ENCODE results near the gene GPC5. TPM values are rescaled to one million over a fixed set of nuclear protein-coding genes. Genes with fewer than 3 reads are reported as not detected.

GPC5 gene
- total and polyA plus RNA-seq, 2 donors = 0.25 to 0.28 TPM

DNA sequence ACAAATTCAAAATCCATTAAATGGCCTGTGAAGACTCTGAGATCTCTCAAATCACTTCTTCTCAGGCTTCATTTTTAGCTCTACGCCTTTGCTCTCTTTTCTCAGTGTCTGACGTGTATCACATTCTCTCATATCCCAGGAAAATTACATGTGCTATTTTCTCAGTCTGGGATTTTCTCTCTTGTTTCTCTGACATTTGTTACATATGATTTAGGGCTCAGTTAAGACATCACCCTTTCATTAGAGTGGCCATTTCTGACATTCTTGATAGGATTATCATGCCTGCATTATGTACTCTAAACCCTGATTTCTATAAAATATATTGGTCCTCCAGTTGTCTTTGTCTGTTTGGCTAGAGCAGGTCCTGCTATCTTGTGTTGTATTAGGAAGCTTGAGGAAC is 136.6 kb downstream of the GPC5 start:
- no peak overlapping the region for H3K4me3 ChIP-seq (ENCODE audit: low read length in 2 of 2)
- no peaks in the 10 kb centered on the region for H3K27me3 ChIP-seq (ENCODE audit: control insufficient read depth in 2 of 2, insufficient read depth in 1 of 2, low read length in 1 of 2)
- H3K4me1 ChIP-seq (ENCODE audit: control insufficient read depth in 2 of 2, insufficient read depth in 2 of 2, low read length in 2 of 2) = no peaks in the 10 kb centered on the region
- H3K9me3 ChIP-seq (ENCODE audit: control insufficient read depth in 2 of 2, insufficient read depth in 1 of 2, low read length in 1 of 2) = no peaks in the 10 kb centered on the region
- no peak overlapping the region for H3K27ac ChIP-seq (ENCODE audit: low read depth in 1 of 2, low read length in 1 of 2)
- no peak for DNase-seq (ENCODE audit: low read depth in 6 of 9, low spot score in 9 of 9)
- WGBS = 95% methylated on average over 2 of the region's 2 CpGs
- no peaks in the 10 kb centered on the region for H3K36me3 ChIP-seq (ENCODE audit: control insufficient read depth in 2 of 2, insufficient read depth in 2 of 2, low read length in 1 of 2)

DNA sequence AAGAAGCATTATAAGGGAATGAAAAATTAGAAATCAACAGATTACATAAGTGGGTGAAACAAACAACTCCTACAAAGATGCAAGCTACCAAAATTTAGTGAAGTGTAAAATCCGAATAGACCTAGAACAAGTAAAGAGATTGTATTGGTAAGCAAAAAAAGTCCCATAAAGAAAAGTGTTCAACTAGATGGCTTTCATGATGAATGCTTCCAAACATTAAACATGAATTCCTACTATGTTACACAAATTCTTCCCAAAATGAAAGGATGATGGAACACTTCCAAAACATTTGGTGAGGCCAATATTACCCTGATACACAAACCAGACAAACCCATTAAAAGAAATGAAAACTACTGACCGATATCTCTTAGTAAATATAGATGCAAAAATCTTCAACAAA is 139.0 kb downstream of the GPC5 start:
- DNase-seq (ENCODE audit: low read depth in 6 of 9, low spot score in 9 of 9) = no peak
- Histone ChIP-seq H3K4me3 (ENCODE audit: low read length in 2 of 2) (no peak overlapping the region), H3K4me1 (ENCODE audit: control insufficient read depth in 2 of 2, insufficient read depth in 2 of 2, low read length in 2 of 2) (no peaks in the 10 kb centered on the region), H3K9me3 (ENCODE audit: control insufficient read depth in 2 of 2, insufficient read depth in 1 of 2, low read length in 1 of 2) (no peaks in the 10 kb centered on the region), H3K36me3 (ENCODE audit: control insufficient read depth in 2 of 2, insufficient read depth in 2 of 2, low read length in 1 of 2) (no peaks in the 10 kb centered on the region), H3K27ac (ENCODE audit: low read depth in 1 of 2, low read length in 1 of 2) (no peak overlapping the region), H3K27me3 (ENCODE audit: control insufficient read depth in 2 of 2, insufficient read depth in 1 of 2, low read length in 1 of 2) (no peaks in the 10 kb centered on the region)
- WGBS = 93% methylated on average over 2 of the region's 2 CpGs

DNA sequence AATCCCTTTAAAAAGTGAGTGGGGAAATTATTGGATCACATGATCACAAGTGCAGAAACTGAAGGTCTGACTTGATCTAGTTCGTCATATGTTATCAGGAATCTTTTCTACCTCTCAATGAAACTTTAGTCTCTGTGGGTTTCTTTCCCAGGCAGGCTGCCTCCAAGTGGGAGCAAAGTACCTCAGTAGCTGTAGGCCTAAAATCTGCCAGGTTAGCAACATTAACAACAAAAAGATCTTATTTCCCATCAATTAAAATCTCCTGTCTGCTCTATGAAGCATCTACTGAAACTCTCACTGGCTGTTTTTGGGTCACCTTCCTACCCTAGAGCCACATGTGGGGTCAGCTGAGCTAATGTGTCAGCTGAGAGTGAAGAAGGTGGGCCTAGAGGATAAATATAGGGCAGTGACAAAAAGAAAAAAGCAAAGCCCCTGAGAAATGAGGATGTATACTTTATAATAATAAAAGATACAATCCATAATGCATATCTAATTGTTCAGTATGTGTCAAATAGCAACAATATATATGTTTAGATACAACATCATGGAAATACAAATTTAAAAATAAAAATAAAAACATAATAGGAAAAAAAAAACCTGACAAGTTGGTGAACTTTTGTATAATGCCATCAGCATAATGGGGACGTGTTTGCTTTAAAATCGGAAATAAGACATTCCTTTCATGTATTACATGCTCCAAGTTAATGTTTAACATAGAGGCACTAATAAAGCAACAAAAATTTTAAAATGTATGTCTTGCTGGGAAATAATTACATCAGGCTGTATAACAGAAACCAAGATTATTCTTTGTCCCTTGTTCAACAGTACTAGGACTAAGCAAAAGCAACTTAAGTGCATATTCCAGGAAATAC is 141.1 kb downstream of the GPC5 start:
- Histone ChIP-seq H3K4me3 (ENCODE audit: low read length in 2 of 2) (no peak overlapping the region), H3K36me3 (ENCODE audit: control insufficient read depth in 2 of 2, insufficient read depth in 2 of 2, low read length in 1 of 2) (no peaks in the 10 kb centered on the region), H3K9me3 (ENCODE audit: control insufficient read depth in 2 of 2, insufficient read depth in 1 of 2, low read length in 1 of 2) (no peaks in the 10 kb centered on the region), H3K4me1 (ENCODE audit: control insufficient read depth in 2 of 2, insufficient read depth in 2 of 2, low read length in 2 of 2) (no peaks in the 10 kb centered on the region), H3K27ac (ENCODE audit: low read depth in 1 of 2, low read length in 1 of 2) (no peak overlapping the region), H3K27me3 (ENCODE audit: control insufficient read depth in 2 of 2, insufficient read depth in 1 of 2, low read length in 1 of 2) (no peaks in the 10 kb centered on the region)
- no peak for DNase-seq (ENCODE audit: low read depth in 6 of 9, low spot score in 9 of 9)
- 94% methylated on average over 3 of the region's 3 CpGs for WGBS

DNA sequence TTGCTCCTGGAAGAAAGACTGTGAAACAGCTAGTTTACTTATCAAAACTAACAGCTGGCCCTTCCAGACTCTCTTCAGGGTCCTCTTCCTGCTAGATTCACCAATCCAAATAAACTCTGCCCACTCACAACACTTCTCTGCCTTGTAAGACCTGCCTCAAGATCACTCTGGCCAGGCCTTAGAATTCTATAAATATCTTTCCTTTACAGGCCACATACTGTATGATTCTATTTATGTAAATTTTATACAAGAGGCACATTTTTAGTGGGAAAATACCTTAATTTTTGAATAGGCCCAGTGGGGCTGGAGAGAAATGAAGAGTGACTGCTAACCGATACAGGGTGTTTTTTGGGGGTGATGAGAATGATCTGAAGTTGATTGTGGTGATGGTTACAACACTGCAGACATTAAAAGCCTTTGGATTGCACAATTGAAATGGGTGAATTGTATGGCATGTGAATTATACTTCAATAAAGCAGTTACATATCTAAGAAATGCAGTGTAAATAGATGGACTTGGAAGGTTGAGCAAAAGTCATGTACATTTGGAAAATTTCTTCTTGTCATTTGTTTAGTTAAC is 141.8 kb downstream of the GPC5 start:
- Histone ChIP-seq H3K4me3 (ENCODE audit: low read length in 2 of 2) (no peak overlapping the region), H3K27me3 (ENCODE audit: control insufficient read depth in 2 of 2, insufficient read depth in 1 of 2, low read length in 1 of 2) (no peaks in the 10 kb centered on the region), H3K27ac (ENCODE audit: low read depth in 1 of 2, low read length in 1 of 2) (no peak overlapping the region), H3K36me3 (ENCODE audit: control insufficient read depth in 2 of 2, insufficient read depth in 2 of 2, low read length in 1 of 2) (no peaks in the 10 kb centered on the region), H3K4me1 (ENCODE audit: control insufficient read depth in 2 of 2, insufficient read depth in 2 of 2, low read length in 2 of 2) (no peaks in the 10 kb centered on the region), H3K9me3 (ENCODE audit: control insufficient read depth in 2 of 2, insufficient read depth in 1 of 2, low read length in 1 of 2) (no peaks in the 10 kb centered on the region)
- WGBS = 93% methylated on average over 1 of the region's 1 CpG
- DNase-seq (ENCODE audit: low read depth in 6 of 9, low spot score in 9 of 9) = no peak

DNA sequence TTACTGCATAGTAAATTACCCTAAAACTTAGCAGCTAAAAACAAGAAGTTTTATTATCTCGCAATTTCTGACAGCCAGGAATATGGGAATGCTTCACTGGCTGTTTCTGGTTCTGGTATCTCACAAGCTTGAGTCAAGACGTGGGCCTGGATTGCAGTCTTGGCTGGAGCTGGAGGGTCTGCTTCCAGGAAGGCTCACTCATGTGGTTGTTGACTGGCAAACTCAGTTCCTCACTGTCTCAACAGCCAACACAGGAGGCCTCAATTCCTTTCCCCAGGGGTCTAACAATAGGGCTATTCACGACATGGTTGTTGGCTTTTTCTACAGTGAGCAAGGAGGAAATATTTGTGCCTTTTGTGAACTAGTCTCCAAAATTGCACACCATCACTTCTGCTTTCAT is 146.3 kb downstream of the GPC5 start:
- Histone ChIP-seq H3K4me1 (ENCODE audit: control insufficient read depth in 2 of 2, insufficient read depth in 2 of 2, low read length in 2 of 2) (no peaks in the 10 kb centered on the region), H3K36me3 (ENCODE audit: control insufficient read depth in 2 of 2, insufficient read depth in 2 of 2, low read length in 1 of 2) (no peaks in the 10 kb centered on the region), H3K27ac (ENCODE audit: low read depth in 1 of 2, low read length in 1 of 2) (no peak overlapping the region), H3K27me3 (ENCODE audit: control insufficient read depth in 2 of 2, insufficient read depth in 1 of 2, low read length in 1 of 2) (no peaks in the 10 kb centered on the region), H3K9me3 (ENCODE audit: control insufficient read depth in 2 of 2, insufficient read depth in 1 of 2, low read length in 1 of 2) (no peaks in the 10 kb centered on the region), H3K4me3 (ENCODE audit: low read length in 2 of 2) (no peak overlapping the region)
- DNase-seq (ENCODE audit: low read depth in 6 of 9, low spot score in 9 of 9) = no peak
- 79% methylated on average over 3 of the region's 3 CpGs for WGBS

DNA sequence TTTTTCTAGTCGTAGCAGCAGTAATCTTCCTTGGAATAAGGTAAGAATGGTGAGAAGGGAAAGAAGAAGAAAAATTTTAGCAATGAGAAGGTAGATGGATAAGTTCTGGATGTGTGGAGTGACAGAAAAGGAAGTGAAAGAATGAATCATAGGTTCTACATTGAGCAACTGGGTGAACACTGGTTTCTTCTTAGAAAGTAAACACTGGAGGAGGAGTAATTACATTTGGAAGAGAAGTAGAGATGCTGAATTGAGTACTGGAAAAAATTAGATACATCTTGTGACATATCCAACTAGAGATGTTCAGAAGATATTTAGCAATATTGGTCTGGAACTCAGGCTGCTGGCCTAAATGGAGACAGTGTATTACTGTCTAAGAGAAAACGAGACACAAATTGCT is 148.5 kb downstream of the GPC5 start:
- Histone ChIP-seq H3K27me3 (ENCODE audit: control insufficient read depth in 2 of 2, insufficient read depth in 1 of 2, low read length in 1 of 2) (no peaks in the 10 kb centered on the region), H3K27ac (ENCODE audit: low read depth in 1 of 2, low read length in 1 of 2) (no peak overlapping the region), H3K4me3 (ENCODE audit: low read length in 2 of 2) (no peak overlapping the region), H3K36me3 (ENCODE audit: control insufficient read depth in 2 of 2, insufficient read depth in 2 of 2, low read length in 1 of 2) (no peaks in the 10 kb centered on the region), H3K9me3 (ENCODE audit: control insufficient read depth in 2 of 2, insufficient read depth in 1 of 2, low read length in 1 of 2) (no peaks in the 10 kb centered on the region), H3K4me1 (ENCODE audit: control insufficient read depth in 2 of 2, insufficient read depth in 2 of 2, low read length in 2 of 2) (no peaks in the 10 kb centered on the region)
- WGBS = 91% methylated on average over 2 of the region's 2 CpGs
- no peak for DNase-seq (ENCODE audit: low read depth in 6 of 9, low spot score in 9 of 9)

DNA sequence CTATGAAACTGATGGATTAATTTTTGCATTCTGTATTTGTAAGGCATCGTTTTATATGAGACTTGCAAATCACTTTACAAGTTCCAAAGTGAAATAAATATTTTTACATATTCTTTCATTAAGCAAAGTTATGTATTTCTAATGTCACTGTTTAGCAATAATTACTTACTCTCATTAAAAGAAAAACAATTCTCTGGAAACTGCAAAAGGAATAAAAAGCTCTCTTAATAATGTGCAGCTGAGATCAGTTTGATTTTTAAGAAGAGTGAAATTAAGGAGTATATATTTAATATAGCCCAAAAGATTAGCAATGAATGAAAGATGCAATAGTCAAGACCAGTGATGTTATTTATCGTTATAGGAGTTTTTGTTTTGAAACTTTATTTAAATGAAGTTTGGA is 155.2 kb downstream of the GPC5 start:
- WGBS = 86% methylated on average over 2 of the region's 2 CpGs
- Histone ChIP-seq H3K36me3 (ENCODE audit: control insufficient read depth in 2 of 2, insufficient read depth in 2 of 2, low read length in 1 of 2) (no peaks in the 10 kb centered on the region), H3K9me3 (ENCODE audit: control insufficient read depth in 2 of 2, insufficient read depth in 1 of 2, low read length in 1 of 2) (no peaks in the 10 kb centered on the region), H3K4me3 (ENCODE audit: low read length in 2 of 2) (no peak overlapping the region), H3K27ac (ENCODE audit: low read depth in 1 of 2, low read length in 1 of 2) (no peak overlapping the region), H3K27me3 (ENCODE audit: control insufficient read depth in 2 of 2, insufficient read depth in 1 of 2, low read length in 1 of 2) (no peaks in the 10 kb centered on the region), H3K4me1 (ENCODE audit: control insufficient read depth in 2 of 2, insufficient read depth in 2 of 2, low read length in 2 of 2) (no peaks in the 10 kb centered on the region)
- DNase-seq (ENCODE audit: low read depth in 6 of 9, low spot score in 9 of 9) = no peak

DNA sequence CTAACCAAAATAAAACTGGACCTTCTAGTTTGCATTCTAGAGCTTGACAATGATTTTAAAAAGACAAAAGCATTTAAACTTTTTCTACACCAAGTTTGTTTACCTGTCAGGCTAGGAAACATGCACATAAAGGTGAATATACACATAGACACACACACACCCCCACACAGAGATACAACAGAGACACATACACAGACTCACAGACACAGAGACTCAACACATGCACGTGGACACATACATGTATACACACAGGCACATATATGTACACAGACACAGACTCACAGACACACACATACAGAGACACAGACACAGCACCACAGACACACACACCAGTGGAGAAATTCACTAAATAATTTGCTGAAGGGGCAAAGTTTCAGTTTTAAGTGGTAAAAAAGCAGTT is 155.7 kb downstream of the GPC5 start:
- Histone ChIP-seq H3K27me3 (ENCODE audit: control insufficient read depth in 2 of 2, insufficient read depth in 1 of 2, low read length in 1 of 2) (no peaks in the 10 kb centered on the region), H3K27ac (ENCODE audit: low read depth in 1 of 2, low read length in 1 of 2) (no peak overlapping the region), H3K4me1 (ENCODE audit: control insufficient read depth in 2 of 2, insufficient read depth in 2 of 2, low read length in 2 of 2) (no peaks in the 10 kb centered on the region), H3K4me3 (ENCODE audit: low read length in 2 of 2) (no peak overlapping the region), H3K9me3 (ENCODE audit: control insufficient read depth in 2 of 2, insufficient read depth in 1 of 2, low read length in 1 of 2) (no peaks in the 10 kb centered on the region), H3K36me3 (ENCODE audit: control insufficient read depth in 2 of 2, insufficient read depth in 2 of 2, low read length in 1 of 2) (no peaks in the 10 kb centered on the region)
- DNase-seq (ENCODE audit: low read depth in 6 of 9, low spot score in 9 of 9) = no peak
- 84% methylated on average over 1 of the region's 1 CpG for WGBS

DNA sequence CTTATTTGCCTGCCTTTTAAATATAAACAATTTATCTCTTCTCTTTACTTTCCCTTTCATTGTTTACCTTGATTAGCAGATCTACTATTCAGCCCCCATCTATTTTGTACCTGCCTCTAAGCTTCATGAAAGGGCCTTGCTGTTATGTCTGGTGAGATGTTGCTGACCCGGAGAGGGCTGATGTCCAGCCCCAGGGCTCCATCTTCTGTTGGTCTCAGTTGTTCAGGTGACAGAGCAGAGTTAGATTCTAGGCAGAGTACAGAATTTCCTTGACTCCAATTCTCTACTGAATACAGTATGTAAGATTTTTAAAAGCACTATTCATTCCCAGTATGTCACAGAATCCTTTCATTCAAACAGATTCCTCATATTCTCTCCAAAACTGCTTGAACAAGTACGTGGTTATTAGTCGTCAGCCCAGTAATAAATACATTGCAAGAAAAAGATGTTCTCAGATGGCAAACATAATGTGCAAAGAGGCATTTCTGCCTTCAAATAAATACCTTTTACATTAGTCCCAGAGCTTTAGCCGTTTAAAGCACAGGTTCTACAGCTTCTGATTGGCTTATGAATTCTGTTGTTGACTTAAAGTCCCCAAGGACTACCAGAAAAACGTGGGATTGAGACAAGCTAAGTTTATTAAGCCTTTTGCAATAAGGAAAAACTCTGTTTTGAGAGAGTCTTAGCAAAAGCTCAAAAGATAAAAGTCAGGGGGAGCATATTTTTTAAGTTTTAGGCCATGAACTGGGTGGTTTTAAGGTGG is 159.1 kb downstream of the GPC5 start:
- no peak overlapping the region for H3K4me3 ChIP-seq (ENCODE audit: low read length in 2 of 2)
- no peak for DNase-seq (ENCODE audit: low read depth in 6 of 9, low spot score in 9 of 9)
- WGBS = 80% methylated on average over 5 of the region's 5 CpGs
- no peaks in the 10 kb centered on the region for H3K9me3 ChIP-seq (ENCODE audit: control insufficient read depth in 2 of 2, insufficient read depth in 1 of 2, low read length in 1 of 2)
- H3K27ac ChIP-seq (ENCODE audit: low read depth in 1 of 2, low read length in 1 of 2) = no peak overlapping the region
- H3K27me3 ChIP-seq (ENCODE audit: control insufficient read depth in 2 of 2, insufficient read depth in 1 of 2, low read length in 1 of 2) = no peaks in the 10 kb centered on the region
- no peaks in the 10 kb centered on the region for H3K36me3 ChIP-seq (ENCODE audit: control insufficient read depth in 2 of 2, insufficient read depth in 2 of 2, low read length in 1 of 2)
- no peaks in the 10 kb centered on the region for H3K4me1 ChIP-seq (ENCODE audit: control insufficient read depth in 2 of 2, insufficient read depth in 2 of 2, low read length in 2 of 2)

All from thymus (tissue), 11 donors.